CD4-positive, alpha-beta T cell treated with Interleukin-10 for 1 hour (primary cell): ENCODE results near the gene ARMC8.
"Not testable (repeated sequence)": the region's sequence is repeated elsewhere in the genome, so short reads cannot be mapped to it uniquely, and the experiment has no call there.

ENCODE experiments used
- DNase-seq: peaks from one replicate; pipeline ENCODE4 v3.0.0-alpha.2; 2020

ARMC8 gene

DNA sequence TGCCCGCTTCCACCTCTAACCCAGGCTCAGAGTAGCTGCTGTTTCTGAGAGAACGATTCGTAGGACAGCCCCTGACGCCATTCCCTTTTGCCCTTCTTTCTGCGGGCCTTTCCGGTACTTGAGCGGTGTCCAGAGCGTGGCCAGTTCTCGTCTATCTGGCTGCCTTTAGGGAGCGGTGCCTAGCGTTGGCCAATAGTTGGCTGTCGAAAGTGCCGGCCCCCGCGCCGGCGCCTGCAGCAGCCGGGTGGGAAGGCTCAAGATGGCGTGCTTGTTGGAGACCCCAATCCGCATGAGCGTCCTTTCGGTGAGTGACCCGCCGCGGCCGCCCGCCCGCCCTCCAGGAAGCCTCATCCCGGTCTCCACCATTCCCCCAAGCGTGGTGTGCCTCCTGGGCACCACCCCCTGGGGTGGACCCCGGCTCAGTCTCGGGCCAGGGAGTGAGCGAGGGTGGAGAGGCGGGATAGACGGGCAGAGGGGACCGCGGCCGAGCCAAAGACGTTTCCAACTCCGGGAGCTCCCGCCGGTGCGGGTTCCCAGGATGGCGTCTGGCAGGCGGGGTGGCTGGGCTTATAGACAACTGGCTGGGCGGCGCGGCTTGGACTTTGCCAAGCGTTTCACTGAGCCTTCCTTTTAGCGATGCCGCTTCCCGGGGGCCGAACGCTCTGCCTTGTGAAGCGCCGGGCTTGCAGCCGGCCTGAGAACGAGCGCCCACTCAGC, at the start of gene ARMC8:
Gene ARMC8, plus strand, starts transcription at position 6 of the 717 bp plus-strand sequence. Its CDS starts 254 bp downstream, at position 260.
- DNase-seq = no peak

DNA sequence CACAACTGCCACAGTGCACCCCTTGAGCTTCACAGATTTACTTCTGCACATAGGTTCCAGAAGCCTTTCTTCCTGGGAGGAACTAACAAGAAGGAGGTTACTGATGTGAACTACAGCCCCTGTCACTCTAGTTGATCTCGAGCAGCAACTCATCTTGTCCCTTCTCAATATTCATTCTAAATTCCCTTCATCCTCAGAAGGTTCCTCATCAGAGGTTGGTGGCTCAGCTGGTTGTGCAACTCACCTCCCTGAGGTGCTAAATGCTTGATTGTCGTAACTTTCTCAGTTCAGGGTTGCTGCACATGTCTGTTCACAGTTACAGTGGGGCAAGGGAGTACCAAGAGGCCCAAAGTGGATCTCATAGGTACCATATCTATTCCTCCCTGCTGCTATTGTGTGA, 49.2 kb upstream of the ARMC8 start:
- no peak for DNase-seq

GRCh38 chr3:138139691-138140090, 47.4 kb upstream of the ARMC8 start:
- no peak for DNase-seq

GRCh38 chr3:138140940-138141339, 46.2 kb upstream of the ARMC8 start:
- DNase-seq = no peak

DNA sequence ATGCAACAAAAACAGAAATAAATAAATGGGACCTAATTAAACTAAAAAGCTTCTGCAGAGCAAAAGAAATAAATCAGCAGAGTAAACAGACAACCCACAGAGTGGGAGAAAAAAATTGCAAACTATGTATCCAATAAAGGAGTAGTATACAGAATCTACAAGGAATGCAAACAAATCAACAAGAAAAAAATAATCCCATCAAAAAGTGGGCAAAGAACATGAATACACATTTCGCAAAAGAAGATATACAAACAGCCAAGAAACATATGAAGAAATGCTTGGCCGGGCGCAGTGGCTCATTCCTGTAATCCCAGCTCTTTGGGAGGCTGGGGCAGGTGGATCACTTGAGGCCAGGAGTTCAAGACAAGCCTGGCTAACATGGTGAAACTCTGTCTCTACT, 44.9 kb upstream of the ARMC8 start:
- not testable (repeated sequence) for DNase-seq

- no peak for DNase-seq
Observed at GRCh38 chr3:138148503-138148902, 38.6 kb upstream of the ARMC8 start.

- no peak for DNase-seq
Observed at GRCh38 chr3:138154534-138154933, 32.6 kb upstream of the ARMC8 start.

DNA sequence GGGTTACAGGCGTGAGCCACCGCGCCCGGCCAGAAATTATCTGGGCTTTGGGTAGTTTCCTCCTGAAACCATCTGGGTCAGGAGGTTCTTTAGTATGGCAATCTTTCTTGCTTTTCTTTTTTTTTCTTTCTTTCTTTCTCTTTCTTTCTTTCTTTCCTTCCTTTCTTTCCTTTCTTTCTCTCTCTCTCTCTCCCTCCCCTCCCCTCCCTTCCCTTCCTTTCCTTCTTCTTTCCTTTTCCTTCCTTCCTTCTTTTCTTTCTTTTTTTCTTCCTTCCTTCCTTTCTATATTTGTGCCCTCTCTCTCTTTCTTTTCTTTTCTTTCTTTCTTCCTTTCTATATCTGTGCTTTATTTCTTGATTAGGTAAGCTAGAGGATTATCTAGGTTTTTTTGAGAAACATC, 29.4 kb upstream of the ARMC8 start:
- no peak for DNase-seq

DNA sequence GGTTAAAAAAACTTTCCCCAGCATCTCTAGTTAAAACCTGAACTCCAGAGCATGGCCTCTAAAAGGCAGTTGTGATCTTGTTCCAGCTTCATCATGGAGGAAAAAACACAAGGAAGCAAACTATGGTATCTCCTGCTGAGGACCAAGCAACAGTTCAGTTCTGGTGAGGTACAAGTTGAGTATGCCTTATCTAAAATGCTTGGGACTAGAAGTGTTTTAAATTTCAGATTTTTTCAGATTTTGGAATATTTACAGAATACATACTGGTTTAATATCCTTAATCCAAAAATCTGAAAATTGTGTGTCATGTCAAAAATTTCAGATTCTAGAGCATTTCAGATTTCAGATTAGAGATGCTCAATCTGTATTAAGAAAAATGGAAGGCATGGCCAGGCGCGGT, 22.0 kb upstream of the ARMC8 start:
- DNase-seq = no peak

DNA sequence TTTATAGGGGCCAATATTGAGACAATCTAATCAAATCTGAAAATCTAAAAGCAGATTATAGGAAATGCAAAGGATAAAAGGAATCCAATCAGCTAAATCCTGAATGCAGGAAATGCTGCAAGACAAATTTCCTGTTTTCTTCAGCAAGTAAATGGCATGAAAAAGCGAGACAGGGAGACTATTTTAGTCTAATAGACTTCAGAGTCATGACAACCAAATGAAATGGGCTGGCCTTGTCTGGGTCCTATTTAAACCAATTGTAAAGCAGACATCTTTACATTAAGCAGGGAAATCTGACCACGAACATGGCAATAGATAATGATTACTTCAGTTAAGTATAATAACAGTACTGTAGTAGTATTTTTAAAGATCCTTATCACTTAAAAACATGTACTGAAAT, 14.5 kb upstream of the ARMC8 start:
- DNase-seq = no peak

- DNase-seq = no peak
Observed at GRCh38 chr3:138173769-138174420, 13.2 kb upstream of the ARMC8 start.

DNA sequence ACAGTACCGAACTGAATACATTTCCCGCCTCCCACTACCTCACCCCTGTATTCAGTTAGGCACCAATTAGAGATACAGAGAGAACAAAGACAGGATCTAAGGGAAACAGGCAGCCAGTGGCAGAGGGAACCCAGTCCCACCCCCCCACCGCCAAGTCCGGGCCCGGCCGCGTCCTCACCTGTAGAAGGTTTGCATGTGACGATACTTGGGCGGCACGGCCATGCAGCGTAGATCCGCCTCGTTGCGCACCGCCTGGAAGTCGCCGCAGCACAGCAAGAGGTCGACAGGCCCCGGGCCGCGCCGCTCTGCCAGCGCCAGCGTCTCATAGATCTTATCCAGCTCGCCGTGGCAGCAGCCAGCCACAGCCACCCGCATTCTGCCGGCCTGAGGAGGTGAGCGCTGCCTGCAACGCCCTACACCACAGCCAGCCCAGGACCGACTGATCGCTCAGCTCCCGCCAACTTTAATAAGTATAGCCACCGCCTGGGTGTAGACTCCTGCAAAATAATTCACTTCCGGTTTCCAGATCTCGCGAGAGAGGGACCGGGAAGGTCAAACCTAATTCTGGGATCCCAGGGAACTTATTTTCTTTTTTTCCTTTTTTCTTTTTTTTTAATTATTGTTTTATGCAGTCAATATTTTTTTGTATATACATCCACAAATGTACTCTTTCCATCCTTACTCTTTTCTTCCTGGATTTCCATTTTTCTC, 12.5 kb upstream of the ARMC8 start, which contains the start of gene DBR1:
Gene DBR1, minus strand, starts transcription at position 501 of the 711 bp plus-strand sequence. Its CDS starts 126 bp downstream, at position 375.
- peak; percentile 89 for DNase-seq

- peak; percentile 55 for DNase-seq
Observed at GRCh38 chr3:138180375-138181029, 6.6 kb upstream of the ARMC8 start.

- DNase-seq = no peak
Observed at GRCh38 chr3:138184994-138185393, 2.1 kb upstream of the ARMC8 start.

GRCh38 chr3:138186221-138186620, 880 bp upstream of the ARMC8 start:
- no peak for DNase-seq

- peak; percentile 93 for DNase-seq
Observed at GRCh38 chr3:138186803-138187295, 252 bp upstream of the ARMC8 start.

DNA sequence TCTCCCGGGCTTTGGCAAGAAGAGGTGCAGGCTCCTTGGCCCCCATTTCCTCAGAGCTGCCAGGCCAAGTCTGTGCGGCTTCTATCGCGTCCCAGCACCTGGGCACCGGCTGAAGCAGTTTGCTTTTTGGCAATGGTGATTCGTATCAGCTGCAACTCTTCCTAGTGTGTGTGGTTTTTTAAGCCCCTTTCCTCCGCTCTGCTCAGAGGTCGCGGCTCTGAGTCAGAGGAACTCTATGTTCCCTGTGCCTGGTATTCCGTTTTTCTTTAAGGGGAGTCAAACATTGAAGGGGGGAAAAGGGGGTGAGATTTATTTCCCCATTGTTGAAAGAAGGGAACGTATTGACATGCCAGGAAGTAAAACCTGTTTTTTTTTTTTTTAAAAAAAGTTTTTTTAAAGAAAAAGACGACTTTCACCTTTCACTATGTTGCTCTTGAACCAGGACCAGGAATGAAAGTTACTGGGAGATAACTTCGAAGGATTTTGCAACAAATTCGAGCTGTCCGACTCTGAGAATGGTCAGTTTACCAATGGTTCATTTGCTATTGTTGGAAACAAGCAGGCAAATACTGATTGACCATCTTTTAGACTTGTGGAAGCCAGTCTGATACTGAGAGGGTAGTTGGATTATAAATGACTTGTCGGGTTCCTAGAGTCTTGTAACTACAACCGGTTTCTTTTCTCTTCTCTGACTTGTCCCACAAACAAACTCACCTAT, 1.1 kb downstream of the ARMC8 start:
- DNase-seq = no peak

DNA sequence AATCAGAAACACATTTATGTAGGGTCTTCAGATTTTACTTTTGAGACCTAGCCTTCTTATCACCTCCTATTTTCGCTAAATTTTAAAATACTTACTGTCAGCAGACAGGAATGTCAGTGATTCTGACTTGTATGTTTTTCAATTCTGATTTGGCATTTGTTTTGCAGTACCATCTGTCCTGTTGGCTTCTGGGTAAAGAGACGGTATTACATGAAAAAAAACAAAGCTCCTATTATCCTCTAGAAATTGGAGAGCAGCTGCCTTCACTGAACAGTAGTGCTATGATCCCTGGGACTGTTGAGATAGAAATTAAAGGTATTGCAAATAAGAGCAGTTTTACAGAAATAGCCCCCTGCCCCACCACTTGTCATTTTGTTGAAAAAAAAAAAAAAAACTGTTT, 8.4 kb downstream of the ARMC8 start:
- DNase-seq = no peak

GRCh38 chr3:138196023-138196422, 8.9 kb downstream of the ARMC8 start:
- no peak for DNase-seq

DNA sequence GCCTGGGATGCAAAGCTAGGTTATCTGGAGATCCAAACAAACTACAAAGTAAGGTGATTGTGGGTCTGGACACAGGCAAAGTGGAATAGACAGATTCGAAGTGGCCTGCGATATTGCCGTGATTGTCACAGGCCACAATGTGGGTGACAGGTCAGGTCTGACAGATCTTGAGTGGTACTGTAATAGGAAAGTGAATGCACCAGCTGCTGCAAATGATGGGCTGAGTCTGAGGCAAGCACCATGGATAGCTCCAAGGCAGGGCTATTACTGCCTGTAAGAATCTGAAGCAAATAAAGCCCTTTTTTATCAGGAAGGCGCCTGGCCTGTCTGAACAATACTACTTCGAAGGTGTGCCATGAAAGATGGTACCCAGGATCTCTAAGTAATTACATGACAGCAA, 10.0 kb downstream of the ARMC8 start:
- DNase-seq = no peak

GRCh38 chr3:138197524-138197923, 10.4 kb downstream of the ARMC8 start:
- no peak for DNase-seq

GRCh38 chr3:138199851-138200250, 12.8 kb downstream of the ARMC8 start:
- no peak for DNase-seq
